HG02763 (cell line): ENCODE results near the gene DHX57.
A peak's percentile ranks its signal among the peaks of the same experiment; 100 is the strongest.
"Not testable (repeated sequence)": the region's sequence is repeated elsewhere in the genome, so short reads cannot be mapped to it uniquely, and the experiment has no call there.

Experiments used
- ATAC-seq: cut with Tn5 transposase; IDR thresholded peaks from one replicate; pipeline ENCODE4 v1.9.1; 2021; ENCODE audit warnings: mild to moderate bottlenecking, moderate library complexity; ENCODE audit not compliant: unreplicated experiment

The DHX57 gene

GRCh38 chr2:38873763-38874162 is 2.0 kb downstream of the DHX57 start:
- ATAC-seq = no peak

- no peak for ATAC-seq
Observed at GRCh38 chr2:38871432-38871831, 4.3 kb downstream of the DHX57 start.

DNA sequence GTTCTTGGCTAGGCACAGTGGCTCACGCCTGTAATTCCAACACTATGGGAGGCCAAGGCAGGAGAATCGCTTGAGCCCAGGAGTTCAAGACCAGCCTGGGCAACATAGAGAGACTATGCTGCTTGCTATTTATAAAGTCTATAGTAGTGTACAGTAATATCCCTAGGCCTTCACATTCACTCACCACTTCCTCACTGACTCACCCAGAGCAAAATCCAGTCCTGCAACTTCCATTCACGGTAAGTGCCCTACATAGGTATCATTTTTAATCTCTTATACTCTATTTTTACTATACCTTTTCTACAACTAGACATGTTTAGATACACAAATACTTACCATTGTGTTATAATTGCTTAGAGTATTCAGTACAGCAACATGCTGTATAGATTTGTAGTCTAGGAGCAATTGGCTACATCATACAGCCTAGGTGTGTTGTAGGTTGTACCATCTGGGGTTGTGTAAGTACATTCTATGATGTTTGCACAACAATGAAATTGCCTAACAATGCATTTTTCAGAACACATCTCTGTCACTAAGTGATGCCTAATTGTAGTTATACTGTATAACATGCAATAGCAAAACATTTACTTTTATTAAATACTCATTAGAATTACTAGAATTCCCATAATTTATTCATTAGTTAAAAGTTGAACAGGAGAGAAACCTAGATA is 8.8 kb downstream of the DHX57 start:
- ATAC-seq = no peak

DNA sequence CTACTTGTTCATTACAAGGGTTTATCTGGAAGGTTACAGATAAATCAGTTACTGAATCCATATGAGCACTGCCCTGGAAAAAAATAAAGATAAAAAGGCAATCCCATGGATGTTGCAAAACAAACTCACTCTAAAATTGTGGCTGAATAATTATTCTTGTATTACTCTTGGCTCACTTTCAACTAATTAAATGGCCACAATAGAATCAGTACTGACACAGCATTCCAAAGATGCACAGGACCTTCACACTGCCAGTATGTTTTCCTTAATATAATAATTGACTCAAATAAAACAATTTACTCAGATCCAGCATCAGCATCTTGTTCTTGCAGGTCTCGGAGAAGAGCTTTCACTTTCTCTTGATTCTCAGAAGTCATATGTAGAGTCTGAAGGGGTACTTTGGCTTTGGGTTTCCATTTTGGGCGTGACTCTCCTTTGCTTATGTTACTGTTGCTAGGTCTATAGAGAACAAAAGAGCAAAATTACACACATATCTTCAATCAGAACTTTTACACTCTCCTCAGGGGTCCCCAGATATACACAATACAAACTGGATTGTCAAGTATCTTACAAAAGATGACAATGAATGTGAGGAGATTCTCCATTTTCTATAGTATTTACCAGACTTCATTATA is 12.6 kb downstream of the DHX57 start:
- ATAC-seq = no peak

- no peak for ATAC-seq
Observed at GRCh38 chr2:38862476-38862875, 13.3 kb downstream of the DHX57 start.

- ATAC-seq = no peak
Observed at GRCh38 chr2:38856165-38856564, 19.6 kb downstream of the DHX57 start.

DNA sequence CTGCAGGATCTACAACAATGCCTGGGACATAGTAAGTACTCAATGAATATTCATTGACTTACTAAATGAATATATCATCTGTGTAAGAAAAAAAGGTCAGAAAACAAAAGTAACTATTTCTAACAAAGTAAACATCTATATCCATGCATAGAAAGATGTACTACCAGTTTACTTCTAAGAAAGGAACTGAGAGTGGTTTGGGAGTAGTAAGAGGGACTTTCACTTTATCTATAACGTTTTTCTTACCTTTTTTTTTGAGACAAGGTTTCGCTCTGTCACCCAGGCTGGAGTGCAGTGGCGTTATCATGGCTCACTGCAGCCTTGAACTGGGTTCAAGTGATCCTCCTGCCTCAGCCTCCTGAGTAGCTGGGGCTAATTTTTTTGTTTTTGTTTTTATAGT is 25.7 kb downstream of the DHX57 start:
- peak; percentile 63 for ATAC-seq

GRCh38 chr2:38836791-38837190 is 38.9 kb downstream of the DHX57 start:
- ATAC-seq = no peak

DNA sequence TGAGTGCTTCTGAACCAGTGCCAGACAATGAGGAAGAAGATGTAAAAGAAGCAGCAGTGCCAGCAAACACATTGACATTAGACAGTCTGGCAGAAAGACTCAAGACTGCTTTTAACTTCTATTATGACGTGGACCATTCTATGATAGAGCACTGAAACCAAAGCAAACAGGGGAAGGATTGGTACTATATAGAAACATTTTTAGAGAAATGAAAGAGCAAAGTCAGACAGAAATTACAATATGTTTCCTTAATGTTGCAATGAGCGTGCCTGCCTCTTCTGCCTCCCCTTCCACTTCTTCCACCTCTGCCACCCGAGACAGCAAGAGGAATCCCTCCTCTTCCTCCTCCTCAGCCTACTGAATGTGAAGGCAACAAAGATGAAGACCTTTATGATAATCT is 39.7 kb downstream of the DHX57 start:
- peak; percentile 80 for ATAC-seq

GRCh38 chr2:38835015-38835601 is 40.6 kb downstream of the DHX57 start:
- ATAC-seq = no peak

DNA sequence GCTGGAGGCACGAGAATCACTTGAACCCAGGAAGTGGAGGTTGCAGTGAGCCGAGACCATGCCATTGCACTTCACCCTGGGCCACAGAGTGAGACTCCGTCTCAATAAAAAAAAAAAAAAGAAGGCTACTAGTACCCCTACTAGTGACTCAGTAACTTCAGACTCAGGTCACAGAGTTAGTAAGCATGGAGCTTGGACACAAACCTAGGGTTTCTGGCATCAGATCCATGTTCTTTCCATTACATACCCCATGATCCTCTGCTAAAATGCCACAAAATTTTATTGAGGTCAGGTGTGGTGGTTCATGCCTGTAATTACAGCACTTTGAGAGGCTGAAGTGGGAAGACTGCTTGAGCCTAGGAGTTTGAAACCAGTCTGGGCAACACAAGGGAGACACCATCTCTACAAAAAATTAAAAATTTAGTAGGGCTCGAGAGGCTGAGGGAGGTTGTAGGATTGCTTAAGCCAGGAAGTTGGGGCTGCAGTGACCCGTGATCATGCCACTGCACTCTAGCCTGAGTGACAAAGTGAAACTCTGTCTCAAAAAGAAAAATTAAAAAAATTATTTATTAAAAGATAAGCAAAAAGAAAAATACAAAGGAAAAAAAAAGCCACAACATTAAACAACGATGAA is 45.1 kb downstream of the DHX57 start:
- ATAC-seq = no peak

DNA sequence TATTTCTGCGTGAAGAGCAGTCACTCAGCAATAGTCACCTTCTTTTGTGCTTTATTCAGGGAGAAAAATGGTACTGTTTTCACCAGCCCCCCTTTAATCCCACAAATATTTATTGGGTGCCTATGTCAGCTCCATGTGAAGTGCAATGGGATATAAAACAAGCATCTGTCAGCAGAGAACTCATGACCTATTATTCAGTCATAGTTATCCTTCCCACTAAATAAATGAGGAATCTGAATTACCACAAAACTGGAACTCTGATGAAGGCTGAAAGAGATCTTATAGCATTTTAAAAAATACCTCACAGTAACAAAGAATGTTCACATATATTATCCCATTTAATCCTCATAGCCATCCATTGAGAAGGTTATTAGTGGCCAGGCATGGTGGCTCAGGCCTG is 45.8 kb downstream of the DHX57 start:
- no peak for ATAC-seq

- no peak for ATAC-seq
Observed at GRCh38 chr2:38828460-38828859, 47.3 kb downstream of the DHX57 start.

DNA sequence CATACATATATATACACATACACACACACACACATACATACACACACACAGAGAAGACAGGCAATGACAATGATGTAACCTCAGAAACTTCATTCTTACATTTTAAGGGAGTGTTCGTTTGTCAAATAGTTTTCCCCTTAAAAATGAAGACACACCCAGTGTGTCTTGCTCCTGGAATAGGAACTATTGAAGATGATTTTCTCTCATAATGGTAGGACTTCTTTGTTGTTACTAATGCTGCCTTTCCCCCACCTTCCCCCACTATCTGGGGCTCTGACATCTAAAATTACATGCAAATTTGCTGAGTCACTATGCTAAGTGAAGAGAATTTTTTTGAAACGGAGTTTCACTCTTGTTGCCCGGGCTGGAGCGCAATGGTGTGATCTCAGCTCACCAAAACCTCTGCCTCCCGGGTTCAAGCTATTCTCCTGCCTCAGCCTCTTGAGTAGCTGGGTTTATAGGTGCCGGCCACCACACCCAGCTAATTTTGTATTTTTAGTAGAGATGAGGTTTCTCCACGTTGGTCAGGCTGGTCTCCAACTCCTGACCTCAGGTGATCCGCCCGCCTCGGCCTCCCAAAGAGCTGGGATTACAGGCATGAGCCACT is 48.1 kb downstream of the DHX57 start:
- not testable (repeated sequence) for ATAC-seq

DNA sequence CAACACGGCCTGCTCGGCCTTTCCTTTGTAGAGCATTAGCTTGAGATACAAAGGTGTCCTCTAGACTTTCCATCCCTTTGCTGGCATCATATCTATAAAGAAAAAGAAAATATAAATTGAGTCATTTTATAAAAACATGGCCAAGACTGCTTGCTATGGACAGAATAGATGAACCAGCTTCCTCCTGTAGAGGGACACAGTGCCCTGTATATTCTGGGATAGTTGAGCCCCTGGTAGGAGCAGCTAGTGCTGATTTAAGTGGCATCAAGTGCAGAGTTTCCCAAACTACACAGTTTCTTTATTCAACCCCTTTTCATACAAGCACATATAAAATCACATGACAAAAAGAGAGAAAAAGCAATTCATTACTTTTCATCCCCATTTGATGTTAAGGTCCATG is 49.8 kb downstream of the DHX57 start:
- no peak for ATAC-seq

DNA sequence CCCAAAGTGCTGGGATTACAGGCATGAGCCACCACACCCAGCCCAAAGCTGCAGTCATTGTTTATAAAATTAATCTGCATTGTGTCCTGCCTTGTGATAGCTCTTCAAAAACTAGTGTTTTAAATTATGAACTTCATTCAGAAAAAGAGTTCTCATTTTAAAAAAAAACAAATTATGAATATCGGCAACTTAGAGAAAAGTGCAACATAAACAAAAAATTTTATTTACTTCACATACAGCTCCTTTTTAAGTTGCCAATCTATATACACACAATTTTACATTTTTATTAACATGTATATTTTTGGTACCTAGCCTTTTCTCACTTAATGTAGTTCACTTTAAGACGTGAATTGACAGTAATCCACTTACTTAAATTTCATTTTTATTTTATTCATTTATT is 50.8 kb downstream of the DHX57 start:
- ATAC-seq = no peak

GRCh38 chr2:38823386-38823785 is 52.3 kb downstream of the DHX57 start:
- no peak for ATAC-seq

DNA sequence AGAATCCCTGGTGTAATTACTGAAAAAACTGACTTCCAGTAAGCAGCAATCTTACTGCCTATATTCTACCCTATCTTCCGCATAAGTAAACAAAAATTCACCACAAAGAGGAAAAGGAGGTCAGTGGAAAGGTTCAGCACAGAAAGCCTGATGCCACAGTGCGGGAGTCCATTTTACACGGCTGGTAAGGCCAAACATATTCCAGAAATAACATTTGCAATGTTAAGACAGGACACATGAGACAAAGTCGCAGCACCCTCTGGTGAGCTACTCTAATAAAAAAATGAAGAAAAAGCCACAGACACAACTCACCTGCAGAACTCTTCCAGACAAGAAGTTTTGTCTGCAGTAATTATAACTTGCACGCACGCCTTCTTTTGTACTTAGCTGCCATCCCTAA is 57.2 kb downstream of the DHX57 start:
- ATAC-seq = no peak

DNA sequence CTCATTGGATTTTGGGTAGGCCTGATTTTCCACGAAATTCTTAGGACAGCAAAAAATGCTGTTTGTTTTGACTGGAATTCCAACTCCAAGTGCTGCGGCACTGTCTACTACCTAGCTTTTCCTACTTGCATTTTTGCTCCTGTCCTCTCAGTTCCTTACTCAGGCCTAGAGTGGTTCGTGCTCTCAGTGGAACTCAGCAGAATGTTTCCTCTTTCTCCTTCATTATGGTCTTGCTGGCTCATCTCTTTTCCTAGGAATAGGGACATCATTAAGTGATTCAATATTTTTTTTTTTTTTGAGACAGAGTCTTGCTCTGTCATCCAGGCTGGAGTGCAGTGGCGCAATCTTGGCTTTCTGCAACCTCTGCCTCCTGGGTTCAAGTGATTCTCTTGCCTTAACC is 59.8 kb downstream of the DHX57 start:
- no peak for ATAC-seq

DNA sequence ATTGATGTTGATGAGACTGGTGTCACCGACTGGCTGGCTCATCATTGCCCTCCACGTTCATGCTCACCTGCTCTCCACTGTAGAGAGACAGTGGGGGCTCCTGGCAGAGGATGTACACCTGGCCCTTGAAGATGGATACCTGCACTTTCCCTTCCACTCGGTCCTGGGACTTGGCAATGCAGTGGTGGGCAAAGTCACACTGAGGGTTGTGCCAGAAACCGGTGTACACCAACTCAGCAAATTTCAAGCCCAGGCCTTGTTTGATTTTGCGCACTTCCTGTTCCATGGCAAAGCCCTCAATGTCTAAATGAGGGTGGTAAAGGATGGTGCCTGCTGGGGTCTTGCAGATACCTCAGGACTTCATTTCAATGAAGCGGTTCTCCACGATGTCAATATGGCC is 65.2 kb downstream of the DHX57 start:
- ATAC-seq = no peak

DNA sequence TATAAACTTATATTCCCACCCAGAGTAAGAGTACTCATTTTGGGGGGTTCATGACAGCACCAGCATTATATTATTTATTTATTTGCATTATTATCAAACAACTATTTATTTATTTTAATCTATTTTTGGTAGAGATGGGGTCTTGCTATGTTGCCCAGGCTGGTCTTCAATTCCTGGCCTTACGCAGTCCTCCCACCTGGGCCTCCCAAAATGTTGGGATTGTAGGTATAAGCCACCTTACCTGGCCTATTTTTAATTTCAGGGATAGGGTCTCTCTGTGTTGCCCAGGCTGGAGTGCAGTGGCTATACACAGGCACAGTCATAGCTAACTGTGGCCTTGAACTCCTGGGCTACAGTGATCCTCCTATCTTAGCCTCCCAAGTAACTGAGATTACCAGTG is 67.1 kb downstream of the DHX57 start:
- no peak for ATAC-seq

DNA sequence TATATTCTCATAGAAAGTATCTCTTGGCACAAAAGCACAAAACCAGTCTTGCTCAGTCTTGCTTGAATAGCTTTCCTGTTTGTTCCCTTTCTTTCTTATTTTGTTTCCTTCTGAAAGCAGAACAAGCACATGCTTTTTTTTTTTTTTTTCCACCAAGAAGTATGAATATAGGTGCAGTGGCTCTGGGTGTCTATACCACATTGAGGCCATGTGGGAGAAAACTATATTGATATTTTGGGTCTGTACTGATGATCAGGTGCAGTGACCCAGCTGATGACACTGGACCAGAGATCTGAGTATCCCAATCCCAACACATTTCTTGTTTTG is 69.0 kb downstream of the DHX57 start:
- no peak for ATAC-seq
